Peyer's patch (tissue), 4 donors: ENCODE results near the gene PPP6R3.

Experiments
- CTCF ChIP-seq, 6 experiments: fragments of 450-650 bp in 4 of 6; fragments of 200-600 bp in 2 of 6; sonication (generic) in 1 of 6; IDR thresholded peaks; one replicate each; pipeline ENCODE4 v1.5.1; 2017 to 2019; ENCODE audit warnings: antibody characterized with exemption in 6 of 6, mild to moderate bottlenecking in 3 of 6, moderate library complexity in 1 of 6
- POLR2A ChIP-seq, 2 donors: fragments of 450-650 bp; IDR thresholded peaks; one replicate each; pipeline ENCODE4 v1.5.1; 2017; ENCODE audit warnings: antibody characterized with exemption in 2 of 2, mild to moderate bottlenecking in 2 of 2, moderate library complexity in 2 of 2

GRCh38 chr11:68441466-68442230 lies 18.9 kb upstream of the PPP6R3 start:
- TF ChIP-seq CTCF (IDR thresholded peaks at IDR 0.05) (no peak), POLR2A (IDR thresholded peaks at IDR 0.05) (no peak)
